Epithelial cell of esophagus (primary cell): ENCODE data around the gene POU2F1.
A peak's percentile ranks its signal among the peaks of the same experiment; 100 is the strongest.

Experiments
- DNase-seq: peaks from one replicate; pipeline ENCODE4 v3.0.0; 2010; ENCODE audit warnings: low read depth
- H3K4me3 ChIP-seq: 2 replicates; pipeline ENCODE4 v1.5.1; 2011; ENCODE audit warnings: mild to moderate bottlenecking, low read length, control low read depth
- TF ChIP-seq, protein P1 (sequence below): IDR thresholded peaks from 2 replicates; pipeline ENCODE4 v1.5.1; 2011; ENCODE audit warnings: low read depth, mild to moderate bottlenecking, low read length, control low read depth, inconsistent platforms; ENCODE audit not compliant: insufficient read depth; ENCODE audit errors: missing control alignments

Gene POU2F1

DNA sequence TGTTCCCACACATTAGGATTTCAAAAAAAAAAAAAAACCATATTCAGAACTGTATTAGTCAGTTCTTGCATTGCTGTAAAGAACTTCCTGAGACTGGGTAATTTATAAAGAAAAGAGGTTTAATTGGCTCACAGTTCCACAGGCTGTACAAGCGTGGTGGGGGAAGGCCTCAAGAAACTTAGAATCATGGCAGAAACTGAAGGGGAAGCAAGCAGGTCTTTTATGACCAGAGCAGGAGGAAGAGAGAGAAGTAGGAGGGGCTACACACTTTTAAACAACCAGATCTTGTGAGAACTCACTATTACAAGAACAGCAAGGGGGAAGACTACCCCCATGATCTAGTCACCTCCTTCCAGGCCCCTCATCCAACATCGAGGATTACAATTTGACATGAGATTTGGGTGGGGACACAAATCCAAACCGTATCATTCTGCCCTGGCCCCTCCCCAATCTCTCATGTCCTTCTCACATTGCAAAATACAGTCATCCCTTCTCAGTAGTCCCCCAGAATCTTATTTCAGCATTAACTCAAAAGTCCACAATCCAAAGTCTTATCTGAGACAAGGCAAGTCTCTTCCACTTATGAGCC lies 51.8 kb downstream of the POU2F1 start:
- no peak for DNase-seq
- no peak overlapping the region for H3K4me3 ChIP-seq
- TF ChIP-seq, protein P1, sequence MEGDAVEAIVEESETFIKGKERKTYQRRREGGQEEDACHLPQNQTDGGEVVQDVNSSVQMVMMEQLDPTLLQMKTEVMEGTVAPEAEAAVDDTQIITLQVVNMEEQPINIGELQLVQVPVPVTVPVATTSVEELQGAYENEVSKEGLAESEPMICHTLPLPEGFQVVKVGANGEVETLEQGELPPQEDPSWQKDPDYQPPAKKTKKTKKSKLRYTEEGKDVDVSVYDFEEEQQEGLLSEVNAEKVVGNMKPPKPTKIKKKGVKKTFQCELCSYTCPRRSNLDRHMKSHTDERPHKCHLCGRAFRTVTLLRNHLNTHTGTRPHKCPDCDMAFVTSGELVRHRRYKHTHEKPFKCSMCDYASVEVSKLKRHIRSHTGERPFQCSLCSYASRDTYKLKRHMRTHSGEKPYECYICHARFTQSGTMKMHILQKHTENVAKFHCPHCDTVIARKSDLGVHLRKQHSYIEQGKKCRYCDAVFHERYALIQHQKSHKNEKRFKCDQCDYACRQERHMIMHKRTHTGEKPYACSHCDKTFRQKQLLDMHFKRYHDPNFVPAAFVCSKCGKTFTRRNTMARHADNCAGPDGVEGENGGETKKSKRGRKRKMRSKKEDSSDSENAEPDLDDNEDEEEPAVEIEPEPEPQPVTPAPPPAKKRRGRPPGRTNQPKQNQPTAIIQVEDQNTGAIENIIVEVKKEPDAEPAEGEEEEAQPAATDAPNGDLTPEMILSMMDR = no peak

DNA sequence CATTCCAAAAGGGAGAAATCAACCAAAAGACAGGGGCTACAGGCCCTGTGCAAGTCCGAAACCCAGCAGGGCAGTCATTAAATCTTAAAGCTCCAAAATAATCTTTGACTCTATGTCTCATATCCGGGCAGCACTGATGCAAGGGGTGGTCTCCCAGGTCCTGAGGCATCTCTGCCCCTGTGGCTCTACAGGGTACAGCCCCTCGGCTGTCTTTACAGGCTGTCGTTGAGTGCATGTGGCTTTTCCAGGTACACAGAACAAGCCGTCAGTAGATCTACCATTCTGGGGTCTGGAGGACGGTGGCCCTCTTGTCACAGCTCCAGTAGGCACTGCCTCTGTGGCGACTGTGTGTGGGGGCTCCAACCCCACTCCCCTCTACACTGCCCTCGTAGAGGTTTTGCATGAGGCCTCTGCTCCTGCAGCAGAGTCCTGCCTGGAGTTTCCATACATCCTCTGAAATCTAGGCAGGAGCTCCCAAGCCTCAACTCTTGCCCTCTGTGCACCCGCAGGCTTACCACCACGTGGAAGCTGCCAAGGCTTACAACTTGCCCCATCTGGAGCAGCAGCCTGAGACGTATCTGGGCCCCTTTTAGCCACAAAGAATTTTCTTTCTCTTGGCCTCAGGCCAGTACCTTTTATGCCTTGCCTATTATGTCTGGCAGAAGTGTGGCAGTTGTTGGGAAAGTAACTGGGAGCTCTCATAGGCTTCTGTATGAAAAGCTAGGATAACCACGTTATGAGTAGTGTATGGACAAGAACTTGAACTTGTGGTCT lies 52.5 kb downstream of the POU2F1 start:
- H3K4me3 ChIP-seq = no peak overlapping the region
- TF ChIP-seq, protein P1 = no peak
- peak; percentile 21 for DNase-seq

DNA sequence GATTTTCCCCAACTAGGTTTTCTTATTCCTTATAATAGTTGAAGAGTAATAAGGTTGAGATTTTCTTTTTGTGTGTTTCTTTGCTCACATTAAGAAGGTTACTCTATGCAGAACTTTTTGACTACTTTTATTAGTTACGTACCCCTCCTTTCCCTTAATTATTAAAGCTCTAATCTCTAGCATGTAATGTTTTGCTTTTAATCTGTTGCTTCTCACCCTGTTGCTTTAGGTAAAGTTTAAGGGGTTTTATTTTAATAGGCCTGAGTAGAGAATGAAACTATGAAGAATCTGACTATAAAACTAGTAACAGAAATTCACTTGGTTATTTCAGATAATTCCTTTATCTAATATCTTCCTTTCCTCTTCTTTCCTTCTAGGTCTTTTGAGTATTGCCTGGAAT lies 53.4 kb downstream of the POU2F1 start:
- TF ChIP-seq, protein P1 = no peak
- no peak overlapping the region for H3K4me3 ChIP-seq
- no peak for DNase-seq

DNA sequence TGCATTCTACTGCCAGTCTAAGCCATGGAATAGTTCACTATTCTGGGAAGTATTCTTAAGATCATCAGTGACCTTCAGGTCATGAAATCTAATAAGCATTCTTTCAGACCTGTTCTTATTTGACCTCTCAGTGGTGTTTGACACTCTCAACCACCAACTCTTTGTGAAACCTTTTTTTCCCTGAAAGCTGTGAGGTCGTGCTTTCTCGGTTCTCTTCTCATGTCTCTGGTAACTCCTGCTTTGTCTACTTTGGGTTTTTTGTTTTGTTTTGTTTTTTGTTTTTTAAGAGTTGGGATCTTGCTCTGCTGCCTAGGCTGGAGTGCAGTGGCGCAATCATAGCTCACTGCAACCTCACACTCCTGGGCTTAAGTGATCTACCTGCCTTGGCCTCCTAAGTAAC lies 56.3 kb downstream of the POU2F1 start:
- TF ChIP-seq, protein P1 = no peak
- no peak for DNase-seq
- no peak overlapping the region for H3K4me3 ChIP-seq

DNA sequence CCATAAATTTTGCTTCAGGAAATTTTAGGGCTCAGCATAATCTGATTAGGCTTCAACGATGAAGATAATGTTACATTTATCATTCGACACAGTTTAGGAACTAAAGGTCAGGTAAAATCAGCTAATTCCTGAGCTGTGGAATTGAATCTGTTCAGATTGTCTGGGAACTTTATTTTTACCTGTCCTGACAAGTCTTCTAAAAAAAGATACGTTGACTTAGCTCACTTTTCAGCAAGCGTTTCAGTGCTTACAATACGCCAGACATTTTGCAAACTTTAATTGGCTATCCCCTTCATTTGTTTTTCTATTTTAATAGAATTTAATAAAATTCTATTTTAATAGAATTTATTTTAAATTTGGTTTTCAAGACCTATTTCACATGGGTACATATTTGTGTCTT lies 57.8 kb downstream of the POU2F1 start:
- no peak overlapping the region for H3K4me3 ChIP-seq
- DNase-seq = peak; percentile 22
- TF ChIP-seq, protein P1 = no peak

DNA sequence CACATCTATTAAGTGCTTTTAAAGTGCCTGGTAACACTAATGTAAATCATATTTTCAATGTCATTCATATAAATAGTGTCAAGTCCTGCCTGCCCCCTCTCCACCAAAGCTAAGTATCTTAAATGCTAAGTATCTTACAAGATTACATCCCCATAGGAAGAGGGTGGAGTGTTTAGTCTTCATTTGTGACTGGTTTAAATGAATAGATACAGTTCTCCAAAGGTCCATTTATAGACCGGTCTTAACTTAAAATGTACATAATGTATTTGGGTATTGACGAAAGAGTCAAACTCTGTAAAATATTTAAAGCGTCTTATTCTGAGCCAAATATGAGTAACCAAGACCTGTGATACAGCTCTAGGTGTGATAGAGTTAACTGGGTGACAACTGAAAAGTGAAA lies 60.2 kb downstream of the POU2F1 start:
- no peak for DNase-seq
- TF ChIP-seq, protein P1 = no peak
- no peak overlapping the region for H3K4me3 ChIP-seq
